ENCODE data around the gene UBL4A.

The UBL4A gene

DNA sequence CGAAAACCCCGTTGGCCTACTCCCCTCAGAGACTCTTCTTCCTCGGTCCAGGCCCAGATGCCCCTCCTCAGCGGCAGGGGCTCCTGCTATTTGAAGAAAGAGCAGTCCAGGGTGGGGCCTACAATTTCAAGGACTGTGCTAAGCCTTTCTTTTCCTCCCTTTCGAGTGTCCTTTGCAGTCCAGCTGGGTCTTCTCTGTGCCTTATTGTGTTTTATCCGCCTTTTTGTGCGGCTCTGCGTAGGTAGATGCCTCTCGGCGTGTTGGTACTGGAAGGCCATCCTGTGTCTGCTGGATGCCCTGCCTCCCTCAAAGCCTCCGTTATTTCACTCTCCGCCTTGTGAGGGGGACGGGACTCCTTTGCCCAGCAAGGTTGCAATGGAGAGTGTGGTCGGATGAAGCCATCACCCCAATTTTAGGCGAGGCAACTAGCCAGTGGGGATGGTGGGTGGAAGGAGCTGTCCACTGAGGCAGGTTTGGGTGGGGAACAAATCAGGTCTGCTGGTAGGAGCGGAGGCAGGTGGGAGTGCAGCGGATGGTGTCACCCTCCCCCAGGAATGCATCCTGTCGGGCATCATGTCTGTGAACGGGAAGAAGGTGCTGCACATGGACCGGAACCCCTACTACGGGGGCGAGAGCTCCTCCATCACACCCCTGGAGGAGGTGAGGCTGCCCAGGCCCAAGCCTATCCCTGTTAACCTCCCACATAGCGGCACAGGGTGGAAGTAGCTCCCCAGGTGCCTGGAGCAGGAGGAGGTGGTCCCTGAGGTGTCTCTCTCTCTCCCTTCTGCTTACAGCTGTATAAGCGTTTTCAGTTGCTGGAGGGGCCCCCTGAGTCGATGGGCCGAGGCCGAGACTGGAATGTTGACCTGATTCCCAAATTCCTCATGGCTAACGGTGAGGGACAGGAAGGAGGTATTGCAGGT is 48.2 kb downstream of the UBL4A start:
- DNase-seq (ENCODE audit: low spot score) = no peak

DNA sequence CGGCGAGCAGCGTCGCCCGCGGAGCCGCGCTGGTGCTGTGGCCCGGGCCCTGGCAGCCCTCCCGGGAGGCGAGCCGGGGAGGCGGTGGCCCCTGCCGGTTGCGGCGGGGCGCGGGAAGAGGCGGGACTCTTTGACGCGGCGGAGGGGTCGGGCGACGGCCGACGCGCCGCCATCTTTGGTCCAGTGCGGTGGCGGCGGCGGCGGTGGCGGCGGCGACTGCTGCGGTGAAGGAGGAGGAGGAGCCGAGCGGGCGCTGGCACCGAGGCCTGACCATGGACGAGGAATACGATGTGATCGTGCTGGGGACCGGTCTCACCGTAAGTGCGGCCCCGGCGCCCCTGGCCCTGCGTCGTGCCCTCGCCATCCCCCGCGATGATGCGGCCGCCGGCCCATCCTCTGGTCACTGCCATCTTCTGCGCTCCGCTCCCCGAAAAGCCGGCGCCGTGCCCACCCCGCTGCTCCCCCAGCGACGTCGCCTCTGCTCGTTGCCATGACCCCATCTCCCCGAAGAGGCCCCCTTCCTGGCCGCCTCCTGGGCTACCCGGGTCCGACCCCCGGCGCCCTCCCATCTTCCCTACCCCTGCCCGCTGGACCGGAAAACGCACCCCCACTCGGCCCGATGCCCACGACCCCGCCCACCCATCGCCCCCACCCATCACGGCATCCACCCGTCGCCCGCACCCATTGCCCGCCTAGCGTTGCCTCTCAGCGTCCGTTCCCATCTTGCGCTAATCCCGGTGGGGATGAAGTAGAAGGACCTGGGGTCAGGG is 49.2 kb downstream of the UBL4A start, which contains the start of gene GDI1:
Gene GDI1, plus strand, starts transcription at position 172 of the 770 bp plus-strand sequence. Its CDS starts 101 bp downstream, at position 273.
- DNase-seq (ENCODE audit: low spot score) = peak; percentile 69

DNA sequence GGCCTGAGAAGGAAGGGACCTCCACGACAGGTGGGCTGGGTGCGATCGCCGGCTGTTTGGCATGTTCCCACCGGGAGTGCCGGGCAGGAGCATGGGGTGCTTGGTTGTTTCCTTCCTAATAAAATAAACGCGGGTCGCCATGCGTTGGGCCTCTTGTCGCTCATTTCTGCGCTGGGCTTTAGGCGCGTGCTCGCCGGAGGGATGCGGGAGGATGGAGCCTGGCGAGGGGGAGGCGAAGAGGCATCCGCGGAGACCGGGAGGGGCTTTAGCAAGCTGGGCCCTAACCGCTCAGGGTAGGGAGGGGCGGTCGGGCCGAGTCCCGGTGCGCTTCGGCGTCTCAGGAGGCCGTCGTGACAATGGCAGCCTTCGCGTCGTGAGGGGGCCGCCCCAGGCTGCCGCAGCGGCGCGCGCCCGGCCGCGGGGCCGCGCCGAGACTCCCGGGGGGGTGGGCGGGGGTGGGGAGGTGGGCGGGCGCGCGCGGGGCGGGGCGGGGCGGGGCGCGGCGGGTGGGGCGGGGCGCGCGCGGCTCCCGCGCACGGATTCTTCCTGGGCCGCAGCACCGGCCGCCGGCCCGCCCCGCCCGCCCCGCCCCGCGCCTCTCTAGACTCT is 49.9 kb downstream of the UBL4A start:
- peak; percentile 53 for DNase-seq (ENCODE audit: low spot score)

DNA sequence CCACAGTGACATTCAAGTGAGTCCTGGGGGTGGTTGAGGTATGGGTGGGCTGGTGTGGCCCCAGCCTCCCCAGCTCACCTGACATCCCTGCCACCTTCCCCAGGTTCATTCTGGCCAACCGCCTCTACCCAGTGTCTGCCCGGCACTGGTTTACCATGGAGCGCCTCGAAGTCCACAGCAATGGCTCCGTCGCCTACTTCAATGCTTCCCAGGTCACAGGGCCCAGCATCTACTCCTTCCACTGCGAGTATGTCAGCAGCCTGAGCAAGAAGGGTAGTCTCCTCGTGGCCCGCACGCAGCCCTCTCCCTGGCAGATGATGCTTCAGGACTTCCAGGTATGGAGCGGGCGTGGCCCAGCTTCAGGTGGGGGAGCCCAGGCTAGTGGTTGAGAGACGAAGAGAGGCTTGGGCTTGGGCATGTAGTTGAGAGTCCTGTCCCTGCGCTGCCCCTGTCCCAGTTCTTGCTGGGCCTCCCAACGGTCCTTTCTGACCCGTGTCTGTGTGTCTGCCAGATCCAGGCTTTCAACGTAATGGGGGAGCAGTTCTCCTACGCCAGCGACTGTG is 51.2 kb downstream of the UBL4A start:
- DNase-seq (ENCODE audit: low spot score) = no peak

DNA sequence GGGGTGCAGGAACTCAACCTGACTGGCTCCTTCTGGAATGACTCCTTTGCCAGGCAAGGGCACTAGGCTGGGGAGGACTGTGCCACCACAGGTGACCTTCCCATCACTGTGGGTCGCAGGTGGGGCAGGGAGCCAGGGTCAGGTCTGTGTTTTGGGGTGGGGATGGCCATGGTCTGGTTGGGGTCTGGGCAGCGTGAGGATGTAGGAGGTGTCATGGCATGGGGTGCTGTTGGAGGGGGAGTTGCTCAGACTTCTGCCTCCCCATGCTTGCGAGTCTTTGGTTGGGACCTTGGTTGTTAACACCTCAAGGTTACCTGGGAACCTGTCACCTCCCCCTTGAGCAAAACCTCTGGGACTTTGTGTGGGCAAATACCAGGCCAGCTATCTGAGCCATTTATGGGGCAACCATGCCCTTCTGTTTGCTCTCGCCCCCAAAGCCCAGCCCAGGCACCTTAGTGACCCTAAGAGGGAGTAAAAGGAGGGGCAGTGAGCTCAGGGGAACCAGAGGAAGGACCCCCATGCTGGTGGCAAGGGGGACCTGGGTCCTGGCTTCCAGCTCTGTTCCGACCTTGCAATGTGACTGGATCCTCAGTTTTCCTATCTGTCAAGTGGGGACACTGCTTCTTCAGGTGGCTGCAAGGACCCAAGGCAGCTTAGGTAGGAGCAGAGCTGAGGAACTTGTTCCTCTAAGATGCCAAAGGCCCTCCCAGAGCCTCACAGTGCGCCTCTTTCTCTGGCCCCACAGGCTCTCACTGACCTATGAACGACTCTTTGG is 51.8 kb downstream of the UBL4A start:
- DNase-seq (ENCODE audit: low spot score) = no peak
